ENCODE data around the gene MORN3.
A peak's percentile ranks its signal among the peaks of the same experiment; 100 is the strongest.
"Not testable (repeated sequence)": the region's sequence is repeated elsewhere in the genome, so short reads cannot be mapped to it uniquely, and the experiment has no call there.

The MORN3 gene

GRCh38 chr12:121688966-121689365 is 19.5 kb upstream of the MORN3 start:
- Histone ChIP-seq H3K27me3 (replicated peaks; ENCODE audit: control insufficient read depth, insufficient read depth, low read length) (no peaks in the 10 kb centered on the region), H3K4me3 (ENCODE audit: low read length) (no peak overlapping the region), H3K9me3 (ENCODE audit: control insufficient read depth, low read length) (no peaks in the 10 kb centered on the region), H3K36me3 (ENCODE audit: control insufficient read depth, insufficient read depth, low read length, severe bottlenecking) (no peaks in the 10 kb centered on the region), H3K4me1 (ENCODE audit: control insufficient read depth, insufficient read depth, low read length) (peaks cover 4% of the 10 kb centered on the region), H3K9ac (ENCODE audit: low read length) (no peak overlapping the region)
- DNase-seq (ENCODE audit: low read depth), result no peak

DNA sequence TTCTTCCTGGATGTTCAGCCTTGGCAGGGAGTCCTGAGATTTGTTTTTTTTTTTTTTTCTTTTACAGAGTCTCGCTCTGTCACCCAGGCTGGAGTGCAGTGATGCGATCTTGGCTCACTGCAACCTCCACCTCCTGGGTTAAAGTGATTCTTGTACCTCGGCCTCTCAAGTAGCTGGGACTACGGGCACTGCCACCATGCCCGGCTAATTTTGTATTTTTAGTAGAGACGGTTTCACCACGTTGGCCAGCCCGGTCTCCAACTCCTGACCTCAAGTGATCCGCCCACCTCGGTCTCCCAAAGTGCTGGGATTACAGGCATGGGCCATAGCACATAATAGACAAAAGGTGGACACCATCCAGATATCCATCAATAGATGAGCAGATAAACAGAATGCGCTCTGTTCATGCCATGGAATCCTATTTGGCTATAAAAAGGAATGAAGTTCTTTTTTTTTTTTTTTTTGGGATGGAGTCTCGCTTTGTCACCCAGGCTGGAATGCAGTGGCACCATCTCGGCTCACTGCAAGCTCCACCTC is 10.3 kb upstream of the MORN3 start:
- not testable (repeated sequence) for H3K4me3 ChIP-seq (ENCODE audit: low read length); H3K4me1 ChIP-seq (ENCODE audit: control insufficient read depth, insufficient read depth, low read length); DNase-seq (ENCODE audit: low read depth); H3K9me3 ChIP-seq (ENCODE audit: control insufficient read depth, low read length); H3K36me3 ChIP-seq (ENCODE audit: control insufficient read depth, insufficient read depth, low read length, severe bottlenecking); H3K27me3 ChIP-seq (replicated peaks; ENCODE audit: control insufficient read depth, insufficient read depth, low read length); H3K9ac ChIP-seq (ENCODE audit: low read length)

- no peak for DNase-seq (ENCODE audit: low read depth)
- Histone ChIP-seq H3K9ac (ENCODE audit: low read length) (no peak overlapping the region), H3K4me1 (ENCODE audit: control insufficient read depth, insufficient read depth, low read length) (no peaks in the 10 kb centered on the region), H3K36me3 (ENCODE audit: control insufficient read depth, insufficient read depth, low read length, severe bottlenecking) (no peaks in the 10 kb centered on the region), H3K9me3 (ENCODE audit: control insufficient read depth, low read length) (no peaks in the 10 kb centered on the region), H3K4me3 (ENCODE audit: low read length) (no peak overlapping the region), H3K27me3 (replicated peaks; ENCODE audit: control insufficient read depth, insufficient read depth, low read length) (no peaks in the 10 kb centered on the region)
These were observed 9.4 kb upstream of the MORN3 start for GRCh38 chr12:121678716-121679300.

DNA sequence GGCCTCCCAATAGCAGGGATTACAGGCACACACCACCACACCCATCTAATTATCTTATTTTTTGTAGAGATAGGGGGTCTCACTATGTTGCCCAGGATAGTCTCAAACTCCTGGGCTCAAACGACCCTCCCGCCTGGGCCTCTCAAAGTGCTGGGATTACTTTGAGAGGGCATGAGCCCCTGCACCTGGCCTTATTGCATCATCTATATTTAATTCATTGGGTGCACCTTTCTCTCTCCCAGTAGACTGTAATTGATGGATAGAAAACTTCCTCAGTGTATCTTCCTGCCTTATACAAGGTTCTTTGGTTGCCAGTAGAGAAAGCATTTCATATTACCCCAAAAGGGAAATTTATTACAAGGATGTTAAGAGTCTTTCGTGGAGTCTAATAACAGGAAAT is 8.9 kb upstream of the MORN3 start:
- H3K9me3 ChIP-seq (ENCODE audit: control insufficient read depth, low read length), result no peaks in the 10 kb centered on the region
- no peaks in the 10 kb centered on the region for H3K36me3 ChIP-seq (ENCODE audit: control insufficient read depth, insufficient read depth, low read length, severe bottlenecking)
- H3K9ac ChIP-seq (ENCODE audit: low read length), result no peak overlapping the region
- DNase-seq (ENCODE audit: low read depth), result no peak
- no peaks in the 10 kb centered on the region for H3K27me3 ChIP-seq (replicated peaks; ENCODE audit: control insufficient read depth, insufficient read depth, low read length)
- H3K4me1 ChIP-seq (ENCODE audit: control insufficient read depth, insufficient read depth, low read length), result peaks cover 2% of the 10 kb centered on the region
- no peak overlapping the region for H3K4me3 ChIP-seq (ENCODE audit: low read length)

GRCh38 chr12:121676190-121676589 is 6.7 kb upstream of the MORN3 start:
- peaks cover 19% of the 10 kb centered on the region for H3K4me1 ChIP-seq (ENCODE audit: control insufficient read depth, insufficient read depth, low read length)
- H3K27me3 ChIP-seq (replicated peaks; ENCODE audit: control insufficient read depth, insufficient read depth, low read length), result no peaks in the 10 kb centered on the region
- no peaks in the 10 kb centered on the region for H3K36me3 ChIP-seq (ENCODE audit: control insufficient read depth, insufficient read depth, low read length, severe bottlenecking)
- H3K9ac ChIP-seq (ENCODE audit: low read length), result no peak overlapping the region
- H3K9me3 ChIP-seq (ENCODE audit: control insufficient read depth, low read length), result no peaks in the 10 kb centered on the region
- no peak for DNase-seq (ENCODE audit: low read depth)
- no peak overlapping the region for H3K4me3 ChIP-seq (ENCODE audit: low read length)

- H3K27me3 ChIP-seq (replicated peaks; ENCODE audit: control insufficient read depth, insufficient read depth, low read length), result no peaks in the 10 kb centered on the region
- DNase-seq (ENCODE audit: low read depth), result peak; percentile 27
- no peaks in the 10 kb centered on the region for H3K36me3 ChIP-seq (ENCODE audit: control insufficient read depth, insufficient read depth, low read length, severe bottlenecking)
- H3K4me3 ChIP-seq (ENCODE audit: low read length), result peak overlapping the region; percentile 76
- no peaks in the 10 kb centered on the region for H3K9me3 ChIP-seq (ENCODE audit: control insufficient read depth, low read length)
- peaks cover 19% of the 10 kb centered on the region for H3K4me1 ChIP-seq (ENCODE audit: control insufficient read depth, insufficient read depth, low read length)
- H3K9ac ChIP-seq (ENCODE audit: low read length), result peak overlapping the region; percentile 58
These were observed 3.6 kb upstream of the MORN3 start for GRCh38 chr12:121673013-121673511.

GRCh38 chr12:121668750-121669520 is 519 bp downstream of the MORN3 start:
- Histone ChIP-seq H3K27me3 (replicated peaks; ENCODE audit: control insufficient read depth, insufficient read depth, low read length) (no peaks in the 10 kb centered on the region), H3K4me3 (ENCODE audit: low read length) (no peak overlapping the region), H3K9ac (ENCODE audit: low read length) (no peak overlapping the region), H3K36me3 (ENCODE audit: control insufficient read depth, insufficient read depth, low read length, severe bottlenecking) (no peaks in the 10 kb centered on the region), H3K4me1 (ENCODE audit: control insufficient read depth, insufficient read depth, low read length) (peaks cover 19% of the 10 kb centered on the region), H3K9me3 (ENCODE audit: control insufficient read depth, low read length) (no peaks in the 10 kb centered on the region)
- DNase-seq (ENCODE audit: low read depth), result peak; percentile 66

GRCh38 chr12:121666829-121667228 is 2.6 kb downstream of the MORN3 start:
- H3K4me1 ChIP-seq (ENCODE audit: control insufficient read depth, insufficient read depth, low read length); DNase-seq (ENCODE audit: low read depth); H3K9ac ChIP-seq (ENCODE audit: low read length); H3K36me3 ChIP-seq (ENCODE audit: control insufficient read depth, insufficient read depth, low read length, severe bottlenecking); H3K9me3 ChIP-seq (ENCODE audit: control insufficient read depth, low read length); H3K4me3 ChIP-seq (ENCODE audit: low read length); H3K27me3 ChIP-seq (replicated peaks; ENCODE audit: control insufficient read depth, insufficient read depth, low read length): not testable (repeated sequence)

- no peak for DNase-seq (ENCODE audit: low read depth)
- H3K4me3 ChIP-seq (ENCODE audit: low read length), result no peak overlapping the region
- no peaks in the 10 kb centered on the region for H3K27me3 ChIP-seq (replicated peaks; ENCODE audit: control insufficient read depth, insufficient read depth, low read length)
- no peaks in the 10 kb centered on the region for H3K9me3 ChIP-seq (ENCODE audit: control insufficient read depth, low read length)
- H3K9ac ChIP-seq (ENCODE audit: low read length), result no peak overlapping the region
- no peaks in the 10 kb centered on the region for H3K4me1 ChIP-seq (ENCODE audit: control insufficient read depth, insufficient read depth, low read length)
- no peaks in the 10 kb centered on the region for H3K36me3 ChIP-seq (ENCODE audit: control insufficient read depth, insufficient read depth, low read length, severe bottlenecking)
These were observed 5.9 kb downstream of the MORN3 start for GRCh38 chr12:121663610-121663929.

- H3K9ac ChIP-seq (ENCODE audit: low read length); H3K4me1 ChIP-seq (ENCODE audit: control insufficient read depth, insufficient read depth, low read length); H3K4me3 ChIP-seq (ENCODE audit: low read length); DNase-seq (ENCODE audit: low read depth); H3K9me3 ChIP-seq (ENCODE audit: control insufficient read depth, low read length); H3K36me3 ChIP-seq (ENCODE audit: control insufficient read depth, insufficient read depth, low read length, severe bottlenecking); H3K27me3 ChIP-seq (replicated peaks; ENCODE audit: control insufficient read depth, insufficient read depth, low read length): not testable (repeated sequence)
These were observed 7.9 kb downstream of the MORN3 start for GRCh38 chr12:121661353-121662105.

DNA sequence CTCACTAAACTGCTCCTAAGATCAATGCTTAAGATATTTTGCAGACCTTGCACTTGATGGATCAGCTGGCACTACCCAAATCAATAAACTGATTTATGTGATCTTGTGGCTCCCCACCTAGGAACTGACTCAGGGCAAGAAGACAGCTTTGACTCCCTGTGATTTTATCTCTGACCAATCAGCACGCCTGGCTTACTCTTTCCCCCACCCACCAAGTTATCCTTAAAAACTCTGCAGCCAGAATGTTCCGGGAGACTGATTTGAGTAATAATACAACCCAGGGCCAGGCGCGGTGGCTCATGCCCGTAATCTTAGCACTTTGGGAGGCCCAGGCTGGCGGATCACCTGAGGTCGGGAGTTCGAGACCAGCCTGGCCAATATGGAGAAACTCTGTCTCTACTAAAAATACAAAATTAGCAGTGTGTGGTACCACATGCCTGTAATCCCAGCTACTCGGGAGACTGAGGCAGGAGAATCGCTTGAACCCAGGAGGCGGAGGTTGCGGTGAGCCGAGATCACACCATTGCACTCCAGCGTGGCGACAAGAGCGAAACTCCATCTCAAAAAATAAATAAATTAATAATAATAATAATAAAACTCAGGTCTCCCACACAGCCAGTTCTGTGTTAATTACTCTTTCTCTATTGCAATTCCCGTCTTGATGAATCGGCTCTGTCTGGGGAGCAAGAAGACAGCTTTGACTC is 12.0 kb downstream of the MORN3 start:
- Histone ChIP-seq H3K9ac (ENCODE audit: low read length) (no peak overlapping the region), H3K4me3 (ENCODE audit: low read length) (no peak overlapping the region), H3K9me3 (ENCODE audit: control insufficient read depth, low read length) (no peaks in the 10 kb centered on the region), H3K4me1 (ENCODE audit: control insufficient read depth, insufficient read depth, low read length) (no peaks in the 10 kb centered on the region), H3K27me3 (replicated peaks; ENCODE audit: control insufficient read depth, insufficient read depth, low read length) (no peaks in the 10 kb centered on the region), H3K36me3 (ENCODE audit: control insufficient read depth, insufficient read depth, low read length, severe bottlenecking) (no peaks in the 10 kb centered on the region)
- no peak for DNase-seq (ENCODE audit: low read depth)

Measured in adipocyte (in vitro differentiated cells).